Epithelial cell of esophagus (primary cell): ENCODE measurements around the gene TSHZ1.

Source experiments
- DNase-seq: peaks from one replicate; pipeline ENCODE4 v3.0.0; 2010; ENCODE audit warnings: low read depth
- H3K4me3 ChIP-seq: 2 replicates; pipeline ENCODE4 v1.5.1; 2011; ENCODE audit warnings: mild to moderate bottlenecking, low read length, control low read depth
- CTCF ChIP-seq: IDR thresholded peaks from 2 replicates; pipeline ENCODE4 v1.5.1; 2011; ENCODE audit warnings: low read depth, mild to moderate bottlenecking, low read length, control low read depth, inconsistent platforms; ENCODE audit not compliant: insufficient read depth; ENCODE audit errors: missing control alignments

The TSHZ1 gene

GRCh38 chr18:75305984-75306383, 95.4 kb downstream of the TSHZ1 start:
- DNase-seq, result no peak
- TF ChIP-seq CTCF, result no peak
- H3K4me3 ChIP-seq, result no peak overlapping the region

- no peak overlapping the region for H3K4me3 ChIP-seq
- DNase-seq, result no peak
- TF ChIP-seq CTCF, result no peak
Observed at GRCh38 chr18:75307530-75307929, 96.9 kb downstream of the TSHZ1 start.

GRCh38 chr18:75309564-75309963, 99.0 kb downstream of the TSHZ1 start:
- no peak for DNase-seq
- TF ChIP-seq CTCF, result no peak
- H3K4me3 ChIP-seq, result no peak overlapping the region

- H3K4me3 ChIP-seq, result no peak overlapping the region
- no peak for TF ChIP-seq CTCF
Observed at GRCh38 chr18:75314117-75314516, 103.5 kb downstream of the TSHZ1 start.

GRCh38 chr18:75314606-75315005, 104.0 kb downstream of the TSHZ1 start:
- DNase-seq, result no peak
- H3K4me3 ChIP-seq, result no peak overlapping the region
- no peak for TF ChIP-seq CTCF

More at GRCh38 chr18:75314117-75314516, 103.5 kb downstream of the TSHZ1 start:
- peak; percentile 4 for DNase-seq

- TF ChIP-seq CTCF, result no peak
- H3K4me3 ChIP-seq, result no peak overlapping the region
- DNase-seq, result no peak
Observed at GRCh38 chr18:75316223-75316622, 105.6 kb downstream of the TSHZ1 start.

- H3K4me3 ChIP-seq, result no peak overlapping the region
- TF ChIP-seq CTCF, result no peak
- DNase-seq, result no peak
Observed at GRCh38 chr18:75316826-75317225, 106.2 kb downstream of the TSHZ1 start.
